ENCODE data around the gene BDKRB2. TPM values are rescaled to one million over a fixed set of nuclear protein-coding genes. Genes with fewer than 3 reads are reported as not detected.

BDKRB2 gene
- total and polyA plus RNA-seq, 2 experiments from 2014 or later = 12.4 to 14.4 TPM

DNA sequence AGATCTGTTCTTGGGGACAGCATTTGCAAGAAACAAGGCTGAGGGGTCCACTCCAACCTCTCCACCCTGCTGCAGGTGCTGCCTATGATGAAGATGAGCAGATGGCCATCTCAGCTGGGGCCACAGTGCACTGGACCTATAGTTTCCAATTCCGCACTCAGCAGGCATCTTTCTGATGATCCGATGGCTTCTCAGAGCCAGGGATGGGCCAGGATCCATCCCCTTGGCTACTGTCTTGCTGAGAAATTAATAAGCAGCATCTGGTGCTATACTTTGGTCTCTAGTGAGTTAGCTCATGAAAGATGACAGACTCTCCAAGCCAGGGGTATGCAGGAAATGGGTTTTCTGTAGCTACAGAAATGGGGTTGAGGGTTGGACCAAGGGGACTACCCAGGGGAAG is 33.0 kb downstream of the BDKRB2 start:
- Histone ChIP-seq H3K9ac (no peak overlapping the region), H4K20me1 (ENCODE audit: insufficient read depth) (no peaks in the 10 kb centered on the region), H3K9me2 (ENCODE audit: insufficient read depth) (no peaks in the 10 kb centered on the region), H3K4me2 (ENCODE audit: unreplicated experiment) (no peak overlapping the region), H3K36me3 (ENCODE audit: low read depth) (no peaks in the 10 kb centered on the region; the same call in 1 of the 2 replicates), H3K4me3 (no peak overlapping the region), H3K27ac (no peak overlapping the region), H3K79me2 (ENCODE audit: insufficient read depth) (no peaks in the 10 kb centered on the region), H3K4me1 (ENCODE audit: insufficient read depth) (no peaks in the 10 kb centered on the region), H3F3A (ENCODE audit: insufficient read depth) (no peaks in the 10 kb centered on the region), H2AFZ (no peak overlapping the region), H3K9me3 (ENCODE audit: low read depth) (no peaks in the 10 kb centered on the region), H3K27me3 (replicated peaks; ENCODE audit: insufficient read depth) (no peaks in the 10 kb centered on the region)
- in situ Hi-C loops (cut with MboI) = no loop called here
- DNase-seq = no peak
- 92 to 94% methylated on average over 2 of the region's 2 CpGs for WGBS, 2 experiments (ENCODE audit: low coverage in 1 of 2, low lambda C conversion rate in 2 of 2, missing lambda C conversion rate in 2 of 2)
- no peak for TF ChIP-seq EZH2phosphoT487 (IDR thresholded peaks at IDR 0.05; ENCODE audit: insufficient read depth, low read depth)
- no peak for TF ChIP-seq EZH2 (IDR thresholded peaks at IDR 0.05; ENCODE audit: insufficient read depth, poor library complexity, severe bottlenecking)

DNA sequence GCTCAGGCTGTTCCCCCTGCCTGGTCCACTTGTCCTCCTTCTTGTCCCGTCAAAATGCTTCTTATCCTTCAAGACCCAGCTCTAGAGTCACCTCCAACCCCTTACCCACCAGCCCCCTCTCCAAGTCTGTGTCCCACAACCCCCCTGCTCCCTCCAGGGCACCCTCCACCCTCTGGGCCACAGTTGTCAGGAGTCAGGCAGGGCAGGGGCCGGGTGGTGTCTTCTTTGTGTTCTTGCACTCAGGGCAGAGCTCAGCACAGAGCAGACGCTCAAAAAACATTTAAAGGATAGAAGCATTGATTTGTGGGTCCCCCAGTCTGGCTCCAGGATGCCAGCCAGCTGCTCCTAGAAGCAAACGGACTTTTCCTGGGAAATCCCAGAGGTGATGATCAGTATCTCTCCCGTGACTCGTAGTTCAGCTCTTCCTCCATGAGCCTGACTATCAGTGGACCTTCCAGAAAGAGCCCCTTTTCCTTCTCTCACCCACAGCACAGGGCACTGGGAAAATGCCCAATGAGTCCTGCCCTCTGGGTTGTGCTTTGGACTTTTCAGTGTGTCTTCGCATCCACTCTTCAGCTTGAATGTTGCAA is 34.1 kb downstream of the BDKRB2 start:
- WGBS, 2 experiments (ENCODE audit: low coverage in 1 of 2, low lambda C conversion rate in 2 of 2, missing lambda C conversion rate in 2 of 2) = 89 to 93% methylated on average over 7 of the region's 7 CpGs
- Histone ChIP-seq H3K79me2 (ENCODE audit: insufficient read depth) (no peaks in the 10 kb centered on the region), H3K27ac (no peak overlapping the region), H2AFZ (no peak overlapping the region), H3K9me2 (ENCODE audit: insufficient read depth) (no peaks in the 10 kb centered on the region), H3K4me1 (ENCODE audit: insufficient read depth) (no peaks in the 10 kb centered on the region), H3K9ac (no peak overlapping the region), H3K36me3 (ENCODE audit: low read depth) (no peaks in the 10 kb centered on the region; the same call in 1 of the 2 replicates), H3F3A (ENCODE audit: insufficient read depth) (no peaks in the 10 kb centered on the region; the same call in 1 of the 2 replicates), H3K27me3 (replicated peaks; ENCODE audit: insufficient read depth) (no peaks in the 10 kb centered on the region), H4K20me1 (ENCODE audit: insufficient read depth) (no peaks in the 10 kb centered on the region), H3K4me2 (ENCODE audit: unreplicated experiment) (no peak overlapping the region), H3K9me3 (ENCODE audit: low read depth) (no peaks in the 10 kb centered on the region), H3K4me3 (no peak overlapping the region)
- DNase-seq = no peak
- TF ChIP-seq EZH2phosphoT487 (IDR thresholded peaks at IDR 0.05; ENCODE audit: insufficient read depth, low read depth) (no peak), EZH2 (IDR thresholded peaks at IDR 0.05; ENCODE audit: insufficient read depth, poor library complexity, severe bottlenecking) (no peak)
- in situ Hi-C loops (cut with MboI) = no loop called here

DNA sequence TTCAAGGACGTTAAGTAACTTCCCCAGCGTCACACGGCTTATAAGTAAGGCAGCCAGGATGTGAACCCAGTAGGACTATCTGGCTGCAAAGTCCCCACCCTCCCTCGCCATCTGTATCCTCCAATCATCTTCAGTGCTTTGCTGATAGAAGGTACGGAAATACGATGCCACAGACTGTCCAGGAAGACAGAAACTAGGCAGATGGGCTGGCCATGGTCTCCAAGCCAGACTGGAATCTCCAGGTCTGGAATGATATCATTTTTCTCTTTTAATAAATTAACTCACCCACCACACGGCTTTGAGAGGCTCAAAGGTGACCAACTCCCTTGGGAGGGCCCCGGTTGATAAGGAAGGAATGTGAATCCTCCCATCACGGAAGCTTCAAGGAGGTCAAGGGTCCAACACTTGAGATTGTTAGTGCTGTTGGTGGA is 35.1 kb downstream of the BDKRB2 start:
- Histone ChIP-seq H3F3A (ENCODE audit: insufficient read depth) (peaks cover 3% of the 10 kb centered on the region; the same call in 1 of the 2 replicates), H3K4me3 (no peak overlapping the region), H3K9me2 (ENCODE audit: insufficient read depth) (no peaks in the 10 kb centered on the region), H3K4me1 (ENCODE audit: insufficient read depth) (no peaks in the 10 kb centered on the region), H3K9ac (no peak overlapping the region), H3K79me2 (ENCODE audit: insufficient read depth) (no peaks in the 10 kb centered on the region), H3K4me2 (ENCODE audit: unreplicated experiment) (no peak overlapping the region), H2AFZ (no peak overlapping the region), H3K27ac (no peak overlapping the region), H3K9me3 (ENCODE audit: low read depth) (no peaks in the 10 kb centered on the region), H3K27me3 (replicated peaks; ENCODE audit: insufficient read depth) (no peaks in the 10 kb centered on the region), H4K20me1 (ENCODE audit: insufficient read depth) (no peaks in the 10 kb centered on the region), H3K36me3 (ENCODE audit: low read depth) (no peaks in the 10 kb centered on the region; the same call in 1 of the 2 replicates)
- no peak for TF ChIP-seq EZH2phosphoT487 (IDR thresholded peaks at IDR 0.05; ENCODE audit: insufficient read depth, low read depth)
- TF ChIP-seq EZH2 (IDR thresholded peaks at IDR 0.05; ENCODE audit: insufficient read depth, poor library complexity, severe bottlenecking) = no peak
- DNase-seq = no peak
- WGBS, 2 experiments (ENCODE audit: low coverage in 1 of 2, low lambda C conversion rate in 2 of 2, missing lambda C conversion rate in 2 of 2) = 93 to 95% methylated on average over 9 of the region's 9 CpGs
- in situ Hi-C loops (cut with MboI) = no loop called here

DNA sequence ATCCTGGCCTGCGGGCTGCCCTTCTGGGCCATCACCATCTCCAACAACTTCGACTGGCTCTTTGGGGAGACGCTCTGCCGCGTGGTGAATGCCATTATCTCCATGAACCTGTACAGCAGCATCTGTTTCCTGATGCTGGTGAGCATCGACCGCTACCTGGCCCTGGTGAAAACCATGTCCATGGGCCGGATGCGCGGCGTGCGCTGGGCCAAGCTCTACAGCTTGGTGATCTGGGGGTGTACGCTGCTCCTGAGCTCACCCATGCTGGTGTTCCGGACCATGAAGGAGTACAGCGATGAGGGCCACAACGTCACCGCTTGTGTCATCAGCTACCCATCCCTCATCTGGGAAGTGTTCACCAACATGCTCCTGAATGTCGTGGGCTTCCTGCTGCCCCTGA is 36.0 kb downstream of the BDKRB2 start:
- no peak overlapping the region for H3K4me2 ChIP-seq (ENCODE audit: unreplicated experiment)
- no peak for TF ChIP-seq EZH2 (IDR thresholded peaks at IDR 0.05; ENCODE audit: insufficient read depth, poor library complexity, severe bottlenecking)
- no peak overlapping the region for H3K9ac ChIP-seq
- peaks cover 3% of the 10 kb centered on the region for H3K4me1 ChIP-seq (ENCODE audit: insufficient read depth)
- H3K27me3 ChIP-seq (replicated peaks; ENCODE audit: insufficient read depth) = no peaks in the 10 kb centered on the region
- no peak overlapping the region for H3K27ac ChIP-seq
- in situ Hi-C loops (cut with MboI) = no loop called here
- H3F3A ChIP-seq (ENCODE audit: insufficient read depth) = peaks cover 11% of the 10 kb centered on the region
- no peaks in the 10 kb centered on the region for H4K20me1 ChIP-seq (ENCODE audit: insufficient read depth)
- H2AFZ ChIP-seq = no peak overlapping the region
- no peaks in the 10 kb centered on the region for H3K9me2 ChIP-seq (ENCODE audit: insufficient read depth)
- 96% methylated on average over 17 to 18 of the region's 18 CpGs for WGBS, 2 experiments (ENCODE audit: low coverage in 1 of 2, low lambda C conversion rate in 2 of 2, missing lambda C conversion rate in 2 of 2)
- DNase-seq = no peak
- H3K79me2 ChIP-seq (ENCODE audit: insufficient read depth) = no peaks in the 10 kb centered on the region
- H3K4me3 ChIP-seq = no peak overlapping the region
- H3K9me3 ChIP-seq (ENCODE audit: low read depth) = no peaks in the 10 kb centered on the region
- no peaks in the 10 kb centered on the region; the same call in 1 of the 2 replicates for H3K36me3 ChIP-seq (ENCODE audit: low read depth)

All from GM23248 (cell line).